Trophoblast cell (in vitro differentiated cells and primary cell): ENCODE measurements around the gene CEMIP.

Source experiments
- DNase-seq, 2 donors: peaks; one replicate each; pipeline ENCODE4 v3.0.0-alpha.2; 2016
- H2AFZ ChIP-seq: 2 replicates; pipeline ENCODE4 v1.6.1; 2013; ENCODE audit warnings: low read length, moderate library complexity, mild to moderate bottlenecking; ENCODE audit not compliant: insufficient read depth, poor library complexity
- H2AK5ac ChIP-seq: 2 replicates; pipeline ENCODE4 v1.6.1; 2013; ENCODE audit warnings: mild to moderate bottlenecking, low read length
- H2BK120ac ChIP-seq: 2 replicates; pipeline ENCODE4 v1.6.1; 2013; ENCODE audit warnings: low read length, mild to moderate bottlenecking, moderate library complexity; ENCODE audit not compliant: insufficient read depth, poor library complexity
- H2BK12ac ChIP-seq: 2 replicates; pipeline ENCODE4 v1.6.1; 2013; ENCODE audit warnings: mild to moderate bottlenecking, low read length, moderate library complexity
- H2BK5ac ChIP-seq: 2 replicates; pipeline ENCODE4 v1.6.1; 2013; ENCODE audit warnings: low read length, low read depth, moderate library complexity, mild to moderate bottlenecking; ENCODE audit not compliant: poor library complexity
- H3K14ac ChIP-seq: 2 replicates; pipeline ENCODE4 v1.6.1; 2013; ENCODE audit warnings: mild to moderate bottlenecking, low read length
- H3K18ac ChIP-seq: 2 replicates; pipeline ENCODE4 v1.6.1; 2013; ENCODE audit warnings: mild to moderate bottlenecking, low read length
- H3K23ac ChIP-seq: 2 replicates; pipeline ENCODE4 v1.6.1; 2013; ENCODE audit warnings: low read length
- H3K27ac ChIP-seq: 2 replicates; pipeline ENCODE4 v1.5.1; 2013; ENCODE audit warnings: low read depth, mild to moderate bottlenecking, inconsistent platforms, low read length, moderate library complexity
- H3K27me3 ChIP-seq: 2 replicates; pipeline ENCODE4 v1.6.1; 2013; ENCODE audit warnings: inconsistent platforms, mild to moderate bottlenecking, low read length, moderate library complexity; ENCODE audit not compliant: insufficient read depth
- H3K36me3 ChIP-seq, 2 experiments: 1 replicate in 1 of 2; 2 replicates in 1 of 2; pipeline ENCODE4 v1.6.1; 2013; ENCODE audit warnings: low read length in 2 of 2, mild to moderate bottlenecking in 2 of 2, moderate library complexity in 1 of 2; ENCODE audit not compliant: insufficient read depth in 2 of 2, control insufficient read depth in 1 of 2
- H3K4ac ChIP-seq: 2 replicates; pipeline ENCODE4 v1.6.1; 2013; ENCODE audit warnings: low read depth, mild to moderate bottlenecking, low read length, moderate library complexity
- H3K4me1 ChIP-seq, 2 experiments: 1 replicate in 1 of 2; 2 replicates in 1 of 2; pipeline ENCODE4 v1.6.1; 2013; ENCODE audit warnings: low read length in 2 of 2, mild to moderate bottlenecking in 2 of 2, moderate library complexity in 1 of 2; ENCODE audit not compliant: insufficient read depth in 2 of 2, control insufficient read depth in 1 of 2
- H3K4me2 ChIP-seq: 2 replicates; pipeline ENCODE4 v1.6.1; 2013; ENCODE audit warnings: inconsistent platforms, mild to moderate bottlenecking, low read length, moderate library complexity
- H3K4me3 ChIP-seq: 2 replicates; pipeline ENCODE4 v1.5.1; 2013; ENCODE audit warnings: mild to moderate bottlenecking, low read depth, low read length, inconsistent platforms
- H3K79me1 ChIP-seq: one replicate; pipeline ENCODE4 v1.6.1; 2013; ENCODE audit warnings: low read length
- H3K79me2 ChIP-seq: 2 replicates; pipeline ENCODE4 v1.6.1; 2013; ENCODE audit warnings: low read length, mild to moderate bottlenecking; ENCODE audit not compliant: control insufficient read depth, insufficient read depth, poor library complexity
- H3K9ac ChIP-seq: 2 replicates; pipeline ENCODE4 v1.6.1; 2013; ENCODE audit warnings: mild to moderate bottlenecking, low read length
- H3K9me3 ChIP-seq: 2 replicates; pipeline ENCODE4 v1.6.1; 2013; ENCODE audit warnings: low read depth, mild to moderate bottlenecking, control low read depth, inconsistent platforms, low read length; ENCODE audit not compliant: insufficient read depth
- H4K12ac ChIP-seq: 2 replicates; pipeline ENCODE4 v1.6.1; 2013; ENCODE audit warnings: low read depth, mild to moderate bottlenecking, low read length, moderate library complexity
- H4K8ac ChIP-seq: 2 replicates; pipeline ENCODE4 v1.6.1; 2013; ENCODE audit warnings: low read depth, mild to moderate bottlenecking, low read length, moderate library complexity
- H4K91ac ChIP-seq: one replicate; pipeline ENCODE4 v1.6.1; 2013; ENCODE audit warnings: low read depth, mild to moderate bottlenecking, low read length, moderate library complexity
- WGBS: extraction: QIAGEN DNeasy Blood & Tissue Kit; methylation state at CpG from one replicate; pipeline ENCODE4 v1.1.7; 2013; ENCODE audit warnings: missing lambda C conversion rate; ENCODE audit not compliant: insufficient read length, insufficient coverage; ENCODE audit errors: extremely low coverage; 5-methylcytosine and 5-hydroxymethylcytosine counted together

CEMIP gene

DNA sequence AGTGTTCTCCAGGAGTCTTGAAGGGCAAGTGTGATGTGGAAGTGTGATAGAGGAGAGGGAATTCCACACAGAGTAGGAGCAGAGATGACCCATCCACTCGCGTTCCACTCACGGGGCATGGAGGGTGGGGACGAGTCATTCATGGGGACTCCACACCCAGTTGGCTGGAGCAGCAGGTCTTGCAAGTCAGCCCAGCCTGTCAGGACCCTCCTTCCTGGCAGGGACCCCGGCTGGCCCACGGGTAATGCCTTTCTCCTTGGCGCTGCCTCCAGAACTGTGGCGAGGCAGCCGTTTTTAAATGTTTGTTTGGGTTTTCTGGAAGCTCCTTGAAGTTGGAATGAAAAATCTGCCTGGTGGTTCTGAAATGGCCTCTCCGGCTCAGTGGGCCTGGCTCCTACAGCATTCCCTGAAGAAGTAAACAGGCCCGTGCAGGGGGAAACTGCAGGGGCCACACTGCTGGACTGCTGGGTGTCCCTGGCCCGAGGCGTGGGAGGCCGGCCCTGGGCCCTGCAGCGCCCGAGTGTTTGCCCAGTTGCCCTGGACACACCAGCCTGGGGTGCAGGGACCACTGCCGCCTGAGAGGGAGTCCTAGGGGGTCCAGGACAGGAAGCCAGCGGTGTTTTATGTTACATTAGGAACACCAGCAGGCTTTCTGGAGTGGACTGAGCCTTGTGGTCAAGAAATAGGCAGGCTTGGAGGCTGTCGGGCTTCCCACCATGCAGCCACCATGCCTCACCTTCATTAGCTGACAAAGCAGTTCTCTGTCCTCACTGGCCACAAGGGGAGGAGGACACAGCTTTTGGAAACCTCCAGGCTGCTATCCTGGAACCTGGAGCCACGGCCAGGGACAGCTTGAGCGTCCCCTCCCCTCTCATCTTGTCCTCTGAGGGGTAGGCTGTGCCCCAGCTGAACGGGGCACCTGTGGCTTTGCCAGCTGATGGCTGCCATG, 61.3 kb downstream of the CEMIP start:
- no CpG with 5 or more reads among the region's 22 CpGs for WGBS
- Histone ChIP-seq H2AFZ (no peak overlapping the region), H3K79me2 (no peaks in the 10 kb centered on the region), H2BK12ac (no peak overlapping the region), H3K27me3 (no peaks in the 10 kb centered on the region), H2AK5ac (no peak overlapping the region), H2BK120ac (no peak overlapping the region), H2BK5ac (no peak overlapping the region), H3K9me3 (peaks cover 1% of the 10 kb centered on the region), H3K4me1 (peaks cover 34 to 48% of the 10 kb centered on the region in 2 experiments), H3K4me2 (no peak overlapping the region), H3K4ac (no peak overlapping the region), H4K12ac (no peak overlapping the region), H4K8ac (no peak overlapping the region), H3K36me3 (peaks cover 0 to 2% of the 10 kb centered on the region in 2 experiments), H3K27ac (no peak overlapping the region), H3K79me1 (peaks cover 7% of the 10 kb centered on the region), H3K4me3 (no peak overlapping the region), H3K23ac (no peak overlapping the region), H4K91ac (no peak overlapping the region), H3K18ac (no peak overlapping the region), H3K14ac (no peak overlapping the region), H3K9ac (no peak overlapping the region)
- DNase-seq = no peak

DNA sequence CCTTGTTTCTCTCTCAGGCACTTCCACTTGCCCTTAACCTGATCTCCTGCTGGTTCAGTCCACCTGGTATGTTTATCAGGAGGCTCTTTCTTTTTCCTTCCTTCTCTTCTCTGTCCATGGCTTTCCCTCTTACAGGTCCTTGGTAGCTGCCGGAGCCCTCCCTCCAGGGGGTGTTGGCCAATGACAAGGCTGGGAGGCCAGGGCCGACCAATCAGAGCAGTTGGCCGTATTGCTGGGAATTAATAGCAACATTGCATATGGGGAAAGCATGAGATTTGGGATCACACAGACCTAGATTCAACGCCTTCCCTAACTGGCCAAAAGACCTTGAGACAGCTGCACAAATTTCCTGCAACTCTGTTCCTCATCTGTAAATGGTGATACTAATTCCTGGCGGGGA, 62.4 kb downstream of the CEMIP start:
- Histone ChIP-seq H3K27ac (no peak overlapping the region), H3K4ac (no peak overlapping the region)

DNA sequence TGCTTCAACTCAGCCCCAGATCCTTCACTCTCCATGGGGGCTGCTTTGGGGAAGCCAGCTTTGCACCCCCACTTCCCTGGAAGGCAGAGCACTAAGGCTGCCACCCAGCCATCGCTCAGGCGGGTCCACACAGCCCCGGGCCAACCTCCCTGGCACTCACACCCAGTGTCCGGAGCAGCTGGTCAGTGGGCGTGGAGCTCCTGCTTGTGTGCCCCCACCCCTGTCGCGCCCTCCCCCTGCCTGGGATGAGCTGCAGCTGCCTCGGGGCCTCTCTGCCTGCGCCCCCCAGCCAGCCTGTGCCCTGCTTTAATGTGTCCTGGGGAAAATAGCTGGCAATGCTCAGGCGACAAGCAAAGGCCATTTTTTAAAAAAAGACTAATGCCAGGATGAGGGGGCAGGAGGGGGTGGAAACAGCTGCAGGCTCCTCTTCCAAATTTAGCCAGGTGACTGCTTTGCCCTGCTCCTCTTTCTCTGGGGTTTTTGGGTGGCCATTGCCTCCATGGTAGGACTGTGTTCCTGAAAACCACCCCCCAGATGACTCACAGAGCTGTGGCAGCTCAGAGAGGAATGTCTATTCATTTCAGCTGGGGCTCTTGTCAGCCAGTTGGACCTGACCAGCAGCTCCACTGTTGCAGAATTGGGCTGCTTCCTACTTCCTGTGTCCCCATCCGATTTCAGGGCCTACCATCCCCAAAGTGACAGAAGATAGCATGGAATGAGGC, 65.0 kb downstream of the CEMIP start:
- DNase-seq = peak; percentile 56 to 76
- Histone ChIP-seq H3K18ac (no peak overlapping the region), H3K79me2 (no peaks in the 10 kb centered on the region), H2BK120ac (peak overlapping the region; percentile 10), H3K36me3 (peaks cover 0 to 2% of the 10 kb centered on the region in 2 experiments), H4K12ac (no peak overlapping the region), H2BK5ac (peak overlapping the region; percentile 4), H3K79me1 (peaks cover 3% of the 10 kb centered on the region), H4K8ac (no peak overlapping the region), H3K9ac (no peak overlapping the region), H4K91ac (no peak overlapping the region), H2BK12ac (no peak overlapping the region), H3K27me3 (no peaks in the 10 kb centered on the region), H3K23ac (no peak overlapping the region), H2AK5ac (no peak overlapping the region), H3K4me1 (peaks cover 19% of the 10 kb centered on the region in 2 experiments), H3K4me3 (no peak overlapping the region), H2AFZ (no peak overlapping the region), H3K27ac (no peak overlapping the region), H3K4ac (no peak overlapping the region), H3K4me2 (no peak overlapping the region), H3K9me3 (peaks cover 1% of the 10 kb centered on the region), H3K14ac (peak overlapping the region; percentile 60)
- WGBS = no CpG with 5 or more reads among the region's 11 CpGs

More for the DNA sequence above, 62.4 kb downstream of the CEMIP start:
- H3K36me3 ChIP-seq = peaks cover 0 to 2% of the 10 kb centered on the region in 2 experiments
- WGBS = no CpG with 5 or more reads among the region's 5 CpGs
- no peak overlapping the region for H2BK5ac ChIP-seq
- H3K27me3 ChIP-seq = no peaks in the 10 kb centered on the region
- no peak overlapping the region for H2BK120ac ChIP-seq
- peaks cover 1% of the 10 kb centered on the region for H3K9me3 ChIP-seq
- peaks cover 7% of the 10 kb centered on the region for H3K79me1 ChIP-seq
- no peak overlapping the region for H3K4me2 ChIP-seq
- no peak overlapping the region for H3K14ac ChIP-seq
- H2AFZ ChIP-seq = no peak overlapping the region
- no peaks in the 10 kb centered on the region for H3K79me2 ChIP-seq
- H3K4me1 ChIP-seq = peaks cover 37 to 40% of the 10 kb centered on the region in 2 experiments
- no peak overlapping the region for H3K4me3 ChIP-seq
- no peak overlapping the region for H4K91ac ChIP-seq
- no peak overlapping the region for H3K23ac ChIP-seq
- no peak overlapping the region for H4K8ac ChIP-seq
- no peak overlapping the region for H2AK5ac ChIP-seq
- no peak overlapping the region for H4K12ac ChIP-seq
- no peak overlapping the region for H3K9ac ChIP-seq
- no peak overlapping the region for H3K18ac ChIP-seq
- H2BK12ac ChIP-seq = no peak overlapping the region
- DNase-seq = peak in 1 of 2 donors; percentile 49

DNA sequence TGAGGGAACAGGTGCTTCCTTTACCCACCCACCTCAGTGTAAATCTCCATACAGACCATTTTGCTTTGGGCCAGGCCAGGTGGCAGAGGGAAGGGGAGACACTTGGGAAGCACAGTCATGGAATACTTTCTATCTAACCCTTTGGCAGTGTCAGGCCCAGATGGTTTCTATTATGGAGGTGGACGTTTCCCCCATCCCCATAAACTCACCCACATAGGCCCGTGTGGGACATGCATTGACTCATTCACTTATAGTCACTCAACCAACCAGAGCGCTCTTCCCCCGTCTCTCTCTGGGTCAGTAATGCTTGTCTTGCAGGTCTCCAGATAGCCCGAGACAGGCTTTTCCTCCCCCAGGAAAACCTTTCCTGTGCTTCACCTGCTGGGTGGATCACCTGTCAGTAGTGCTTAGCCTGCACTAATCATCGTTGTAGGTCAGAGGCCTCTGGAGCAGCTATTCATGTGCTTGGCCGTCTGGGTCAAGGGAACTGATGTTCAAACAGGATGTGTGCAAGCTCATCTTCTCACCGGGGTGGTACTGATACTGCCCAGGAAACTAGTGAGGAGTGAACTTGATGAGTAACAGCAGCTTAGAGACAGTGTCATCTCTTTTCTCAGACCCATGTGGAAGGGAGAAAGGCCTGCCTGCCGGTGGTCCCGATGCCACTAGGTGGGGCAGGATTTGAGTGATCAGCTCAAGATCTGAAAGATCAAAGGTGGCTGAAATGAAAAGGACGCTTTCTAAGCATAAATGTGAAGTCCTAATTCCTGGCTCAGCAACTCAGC, 67.1 kb downstream of the CEMIP start:
- Histone ChIP-seq H3K23ac (no peak overlapping the region), H2BK120ac (no peak overlapping the region), H2AK5ac (no peak overlapping the region), H4K12ac (no peak overlapping the region), H3K79me2 (no peaks in the 10 kb centered on the region), H2BK12ac (no peak overlapping the region), H3K36me3 (no peaks in the 10 kb centered on the region), H3K9ac (no peak overlapping the region), H3K27ac (no peak overlapping the region), H3K79me1 (peaks cover 3% of the 10 kb centered on the region), H3K4me2 (no peak overlapping the region), H4K8ac (no peak overlapping the region), H3K27me3 (no peaks in the 10 kb centered on the region), H4K91ac (no peak overlapping the region), H3K4me3 (no peak overlapping the region), H3K14ac (no peak overlapping the region), H3K18ac (no peak overlapping the region), H3K4me1 (peaks cover 11 to 15% of the 10 kb centered on the region in 2 experiments), H3K4ac (no peak overlapping the region), H2AFZ (no peak overlapping the region), H2BK5ac (no peak overlapping the region), H3K9me3 (peaks cover 6% of the 10 kb centered on the region)
- WGBS = no CpG with 5 or more reads among the region's 11 CpGs
- DNase-seq = no peak
